Epithelial cell of esophagus (primary cell): ENCODE results near the gene TMEM52.
A peak's percentile ranks its signal among the peaks of the same experiment; 100 is the strongest.

Experiments used
- DNase-seq: peaks from one replicate; pipeline ENCODE4 v3.0.0; 2010; ENCODE audit warnings: low read depth
- H3K4me3 ChIP-seq: 2 replicates; pipeline ENCODE4 v1.5.1; 2011; ENCODE audit warnings: mild to moderate bottlenecking, low read length, control low read depth
- TF ChIP-seq, protein P1 (sequence below): IDR thresholded peaks from 2 replicates; pipeline ENCODE4 v1.5.1; 2011; ENCODE audit warnings: low read depth, mild to moderate bottlenecking, low read length, control low read depth, inconsistent platforms; ENCODE audit not compliant: insufficient read depth; ENCODE audit errors: missing control alignments

TMEM52 gene

GRCh38 chr1:1962752-1963151 is 43.7 kb upstream of the TMEM52 start:
- DNase-seq, result no peak
- TF ChIP-seq, protein P1, sequence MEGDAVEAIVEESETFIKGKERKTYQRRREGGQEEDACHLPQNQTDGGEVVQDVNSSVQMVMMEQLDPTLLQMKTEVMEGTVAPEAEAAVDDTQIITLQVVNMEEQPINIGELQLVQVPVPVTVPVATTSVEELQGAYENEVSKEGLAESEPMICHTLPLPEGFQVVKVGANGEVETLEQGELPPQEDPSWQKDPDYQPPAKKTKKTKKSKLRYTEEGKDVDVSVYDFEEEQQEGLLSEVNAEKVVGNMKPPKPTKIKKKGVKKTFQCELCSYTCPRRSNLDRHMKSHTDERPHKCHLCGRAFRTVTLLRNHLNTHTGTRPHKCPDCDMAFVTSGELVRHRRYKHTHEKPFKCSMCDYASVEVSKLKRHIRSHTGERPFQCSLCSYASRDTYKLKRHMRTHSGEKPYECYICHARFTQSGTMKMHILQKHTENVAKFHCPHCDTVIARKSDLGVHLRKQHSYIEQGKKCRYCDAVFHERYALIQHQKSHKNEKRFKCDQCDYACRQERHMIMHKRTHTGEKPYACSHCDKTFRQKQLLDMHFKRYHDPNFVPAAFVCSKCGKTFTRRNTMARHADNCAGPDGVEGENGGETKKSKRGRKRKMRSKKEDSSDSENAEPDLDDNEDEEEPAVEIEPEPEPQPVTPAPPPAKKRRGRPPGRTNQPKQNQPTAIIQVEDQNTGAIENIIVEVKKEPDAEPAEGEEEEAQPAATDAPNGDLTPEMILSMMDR, result no peak
- H3K4me3 ChIP-seq, result no peak overlapping the region

GRCh38 chr1:1960480-1961196 is 41.6 kb upstream of the TMEM52 start:
- DNase-seq, result no peak
- H3K4me3 ChIP-seq, result no peak overlapping the region
- TF ChIP-seq, protein P1, result no peak

DNA sequence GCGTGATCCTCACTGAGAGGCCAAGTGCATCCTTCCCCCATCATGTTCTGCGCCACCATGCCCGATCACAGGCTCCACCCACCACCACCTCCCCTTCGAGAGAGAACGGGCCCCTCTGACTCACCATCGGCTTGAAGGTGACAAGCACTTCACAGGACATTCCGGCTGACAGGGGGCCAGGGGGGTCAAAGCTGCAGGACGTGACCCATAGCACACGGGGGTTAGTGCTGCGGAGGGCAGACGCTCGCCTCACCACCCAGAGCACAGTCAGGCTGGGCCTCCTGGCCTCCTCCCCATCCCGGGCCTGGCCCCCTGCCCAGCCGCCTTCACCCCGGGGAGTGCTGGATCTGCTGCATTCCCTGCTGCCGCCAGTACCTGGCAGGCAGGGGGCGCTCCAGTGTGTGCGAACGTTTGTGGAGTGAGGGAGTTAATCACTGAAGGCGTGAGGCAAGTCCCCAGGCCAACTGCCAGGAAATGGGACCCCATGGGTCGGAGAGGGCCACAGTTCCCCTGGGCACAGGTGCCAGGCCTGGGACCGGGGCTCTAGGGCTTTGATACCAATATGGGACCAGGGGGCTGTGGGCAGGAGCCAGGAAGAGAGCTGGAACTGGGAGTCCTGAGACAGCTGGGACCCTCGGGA is 40.9 kb upstream of the TMEM52 start:
- TF ChIP-seq, protein P1, result peak; percentile 87
- H3K4me3 ChIP-seq, result no peak overlapping the region
- DNase-seq, result peak; percentile 77

- TF ChIP-seq, protein P1, result no peak
- no peak for DNase-seq
- H3K4me3 ChIP-seq, result no peak overlapping the region
These were observed 40.4 kb upstream of the TMEM52 start for GRCh38 chr1:1959459-1959839.

- no peak overlapping the region for H3K4me3 ChIP-seq
- TF ChIP-seq, protein P1, result no peak
- DNase-seq, result no peak
These were observed 39.0 kb upstream of the TMEM52 start for GRCh38 chr1:1958071-1958541.

GRCh38 chr1:1957533-1957961 is 38.5 kb upstream of the TMEM52 start:
- no peak for DNase-seq
- no peak overlapping the region for H3K4me3 ChIP-seq
- TF ChIP-seq, protein P1, result no peak
